GM23338 (cell line): ENCODE results near the gene CYYR1. TPM values are rescaled to one million over a fixed set of nuclear protein-coding genes. Genes with fewer than 3 reads are reported as not detected.

Source experiments
- ATAC-seq: fragments of 200-7000 bp; cut with Tn5 transposase; 3 replicates; pipeline ENCODE4 v1.9.1; 2020
- DNase-seq: peaks from one replicate; pipeline ENCODE4 v3.0.0-alpha.2; 2015; ENCODE audit warnings: low spot score
- H2AFZ ChIP-seq: fragments of 200-600 bp; sonication (generic); 2 replicates; pipeline ENCODE4 v1.8.0; 2016; ENCODE audit warnings: antibody characterized with exemption, mild to moderate bottlenecking, moderate library complexity
- H3F3A ChIP-seq: fragments of 200-600 bp; sonication (generic); replicated peaks from 2 replicates; pipeline ENCODE4 v1.8.0; 2017; ENCODE audit warnings: antibody characterized with exemption, mixed run types, low read depth
- H3K27ac ChIP-seq: fragments of 200-600 bp; sonication (generic); 2 replicates; pipeline ENCODE4 v1.6.1; 2016; ENCODE audit warnings: low read depth
- H3K27me3 ChIP-seq: fragments of 200-600 bp; sonication (generic); 2 replicates; pipeline ENCODE4 v1.8.0; 2016; ENCODE audit warnings: mild to moderate bottlenecking, mixed run types, moderate library complexity; ENCODE audit not compliant: insufficient read depth
- H3K36me3 ChIP-seq: fragments of 200-600 bp; sonication (generic); 2 replicates; pipeline ENCODE4 v1.8.0; 2016; ENCODE audit warnings: mild to moderate bottlenecking; ENCODE audit not compliant: insufficient read depth
- H3K4me1 ChIP-seq: fragments of 200-600 bp; sonication (generic); 2 replicates; pipeline ENCODE4 v1.8.0; 2016; ENCODE audit warnings: mild to moderate bottlenecking, moderate library complexity; ENCODE audit not compliant: insufficient read depth
- H3K4me2 ChIP-seq: fragments of 200-600 bp; sonication (generic); 2 replicates; pipeline ENCODE4 v1.7.1; 2017; ENCODE audit warnings: mixed run types
- H3K4me3 ChIP-seq: fragments of 200-600 bp; sonication (generic); 2 replicates; pipeline ENCODE4 v1.6.1; 2016; ENCODE audit warnings: mixed run types
- H3K79me2 ChIP-seq: fragments of 200-600 bp; sonication (generic); replicated peaks from 2 replicates; pipeline ENCODE4 v1.8.0; 2017; ENCODE audit warnings: mild to moderate bottlenecking; ENCODE audit not compliant: insufficient read depth
- H3K9me2 ChIP-seq: fragments of 200-600 bp; sonication (generic); 2 replicates; pipeline ENCODE4 v1.8.0; 2017; ENCODE audit not compliant: insufficient read depth
- H4K20me1 ChIP-seq: fragments of 200-600 bp; sonication (generic); replicated peaks from 2 replicates; pipeline ENCODE4 v1.8.0; 2017; ENCODE audit warnings: mild to moderate bottlenecking; ENCODE audit not compliant: insufficient read depth
- H3K27ac Mint-ChIP-seq: 2 replicates; pipeline ENCODE4 v1.8.0; 2020; ENCODE audit warnings: inconsistent platforms, mild to moderate bottlenecking, moderate library complexity, mixed read lengths
- H3K27me3 Mint-ChIP-seq: 3 replicates; pipeline ENCODE4 v1.8.0; 2022; ENCODE audit warnings: low read depth, mild to moderate bottlenecking, moderate library complexity, mixed read lengths, inconsistent platforms; ENCODE audit not compliant: insufficient read depth, poor library complexity
- H3K36me3 Mint-ChIP-seq: 3 replicates; pipeline ENCODE4 v1.8.0; 2021; ENCODE audit warnings: low read depth, mild to moderate bottlenecking, inconsistent platforms, moderate library complexity, mixed read lengths
- H3K4me1 Mint-ChIP-seq: 3 replicates; pipeline ENCODE4 v1.8.0; 2020; ENCODE audit warnings: mild to moderate bottlenecking, inconsistent platforms, mixed read lengths
- H3K4me3 Mint-ChIP-seq: 3 replicates; pipeline ENCODE4 v1.8.0; 2021; ENCODE audit warnings: moderate library complexity, mild to moderate bottlenecking, inconsistent platforms, mixed read lengths
- H3K9me3 Mint-ChIP-seq: 3 replicates; pipeline ENCODE4 v1.8.0; 2020; ENCODE audit warnings: moderate library complexity, mild to moderate bottlenecking, inconsistent platforms, mixed read lengths
- CTCF ChIP-seq, 2 experiments: fragments of 200-600 bp in 1 of 2; sonication (generic) in 1 of 2; conservative IDR thresholded peaks; 2 replicates each; pipeline versions ENCODE4 v1.5.1 to v1.6.1; 2016 to 2017; ENCODE audit warnings: antibody characterized with exemption in 2 of 2, low read depth in 2 of 2, mild to moderate bottlenecking in 2 of 2, moderate library complexity in 1 of 2
- ETS1 ChIP-seq: IDR thresholded peaks from 2 replicates; pipeline ENCODE4 v1.6.1; 2016; ENCODE audit warnings: antibody characterized with exemption
- EZH2phosphoT487 ChIP-seq: fragments of 200-600 bp; sonication (generic); IDR thresholded peaks from one replicate; pipeline ENCODE4 v1.8.1; 2018; ENCODE audit warnings: antibody characterized with exemption; ENCODE audit not compliant: unreplicated experiment
- JUNB ChIP-seq: IDR thresholded peaks from one replicate; pipeline ENCODE4 v1.6.1; 2016; ENCODE audit warnings: antibody characterized with exemption; ENCODE audit not compliant: unreplicated experiment
- POLR2AphosphoS5 ChIP-seq: IDR thresholded peaks from 2 replicates; pipeline ENCODE4 v1.6.1; 2016; ENCODE audit warnings: antibody characterized with exemption, low read depth
- REST ChIP-seq: IDR thresholded peaks from one replicate; pipeline ENCODE4 v1.6.1; 2018; ENCODE audit warnings: antibody characterized with exemption; ENCODE audit not compliant: unreplicated experiment
- ZNF114 ChIP-seq: fragments of 250-450 bp; sonication (Bioruptor Pico); IDR thresholded peaks from 2 replicates; pipeline ENCODE4 v1.5.0; 2020; ENCODE audit warnings: mild to moderate bottlenecking, moderate library complexity
- ZNF331 ChIP-seq: fragments of 250-450 bp; sonication (Bioruptor Pico); IDR thresholded peaks from 2 replicates; pipeline ENCODE4 v1.5.0; 2020; ENCODE audit warnings: low read depth, mild to moderate bottlenecking, moderate library complexity
- polyA plus RNA-seq: library from polyadenylated mRNA; unstranded; fragments of >200 nt; fragmentation: Nextera tagmentation; extraction: Ambion mirVana; gene quantifications from 2 replicates; pipeline ENCODE4 v1.2.1, GENCODE V29; 2016
- total RNA-seq: library from RNA; depleted of rRNA; stranded (reverse); fragments of >200 nt; shearing (Covaris generic); gene quantifications from 2 replicates; pipeline ENCODE4 v1.2.3, GENCODE V29; 2014

Gene CYYR1
- total and polyA plus RNA-seq, 2 experiments from 2014 or later: 23.8 to 25.4 TPM

GRCh38 chr21:26597031-26597430, 23.9 kb upstream of the CYYR1 start (continued):
- no peak for TF ChIP-seq JUNB
- TF ChIP-seq ETS1: no peak
- no peak for TF ChIP-seq POLR2AphosphoS5
- TF ChIP-seq CTCF (conservative IDR thresholded peaks at IDR 0.05; ENCODE audit: low read depth in 2 of 2): no peak
- no peak for TF ChIP-seq ZNF114
- TF ChIP-seq REST: no peak
- TF ChIP-seq EZH2phosphoT487: no peak

- no peaks in the 10 kb centered on the region for H3K4me1 Mint-ChIP-seq
- DNase-seq (no peak), ATAC-seq (no peak)
- H3K9me3 Mint-ChIP-seq: no peaks in the 10 kb centered on the region
- Histone ChIP-seq H3K4me2 (no peak overlapping the region), H3K79me2 (no peaks in the 10 kb centered on the region), H3K9me2 (no peaks in the 10 kb centered on the region), H3K27ac (no peak overlapping the region), H4K20me1 (no peaks in the 10 kb centered on the region), H2AFZ (no peak overlapping the region), H3K36me3 (no peaks in the 10 kb centered on the region), H3K27me3 (no peaks in the 10 kb centered on the region), H3K4me3 (no peak overlapping the region), H3K4me1 (no peaks in the 10 kb centered on the region), H3F3A (no peaks in the 10 kb centered on the region)
- no peaks in the 10 kb centered on the region for H3K36me3 Mint-ChIP-seq
- no peaks in the 10 kb centered on the region for H3K27me3 Mint-ChIP-seq
- TF ChIP-seq EZH2phosphoT487 (no peak), ZNF331 (CRISPR knock-in tag) (no peak), ETS1 (no peak), JUNB (no peak)
- no peak overlapping the region for H3K27ac Mint-ChIP-seq
- no peak overlapping the region for H3K4me3 Mint-ChIP-seq
Observed at GRCh38 chr21:26595971-26596370, 22.9 kb upstream of the CYYR1 start.
